OCI-LY7 (cell line): ENCODE data around the gene SLC35F1. TPM values are rescaled to one million over a fixed set of nuclear protein-coding genes. Genes with fewer than 3 reads are reported as not detected.

Experiments
- BruUV-seq: library from RNA; stranded (reverse); fragments of 400-500 nt; replicated peaks from 2 replicates; lab custom pipeline; 2021; lab: Mats Ljungman, UMichigan
- CTCF ChIA-PET: fragments of 300-600 bp; sonication (Branson Sonifier 250); formaldehyde crosslinking; loops from one replicate; lab custom pipeline; 2022; ENCODE audit warnings: antibody characterized with exemption; ENCODE audit not compliant: unreplicated experiment; lab: Charles Lee
- POLR2A ChIA-PET: fragments of 300-600 bp; sonication (Branson Sonifier 250); formaldehyde crosslinking; loops from one replicate; lab custom pipeline; 2022; ENCODE audit warnings: antibody characterized with exemption; lab: Charles Lee
- DNase-seq: peaks from one replicate; pipeline ENCODE4 v3.0.0-alpha.2; 2015; ENCODE audit warnings: low spot score
- H2AFZ ChIP-seq: fragments of 200-600 bp; sonication (generic), shearing (Covaris generic); 2 replicates; pipeline ENCODE4 v1.6.1; 2014; ENCODE audit warnings: mild to moderate bottlenecking, antibody characterized with exemption, low read length, moderate library complexity
- H3K27ac ChIP-seq: fragments of 200-600 bp; sonication (generic); 2 replicates; pipeline ENCODE4 v1.5.1; 2014; ENCODE audit warnings: mixed run types, low read depth, mild to moderate bottlenecking, moderate library complexity, low read length, inconsistent platforms; ENCODE audit not compliant: poor library complexity, severe bottlenecking
- H3K36me3 ChIP-seq: fragments of 200-600 bp; sonication (generic); 2 replicates; pipeline ENCODE4 v1.6.1; 2014; ENCODE audit warnings: mild to moderate bottlenecking, antibody characterized with exemption, low read length, moderate library complexity, mixed read lengths; ENCODE audit not compliant: insufficient read depth
- H3K4me1 ChIP-seq: fragments of 200-600 bp; sonication (generic); 2 replicates; pipeline ENCODE4 v1.5.1; 2014; ENCODE audit warnings: mild to moderate bottlenecking, low read length; ENCODE audit not compliant: insufficient read depth, poor library complexity, severe bottlenecking
- H3K4me2 ChIP-seq: fragments of 200-600 bp; sonication (generic); 2 replicates; pipeline ENCODE4 v1.6.1; 2014; ENCODE audit warnings: mild to moderate bottlenecking, low read length
- H3K4me3 ChIP-seq: fragments of 200-600 bp; sonication (generic); 2 replicates; pipeline ENCODE4 v1.5.1; 2014; ENCODE audit warnings: mild to moderate bottlenecking, low read depth, low read length; ENCODE audit not compliant: poor library complexity, severe bottlenecking
- H3K79me2 ChIP-seq: fragments of 200-600 bp; sonication (generic); 2 replicates; pipeline ENCODE4 v1.6.1; 2016; ENCODE audit warnings: low read depth, mild to moderate bottlenecking, low read length, moderate library complexity, mixed read lengths; ENCODE audit not compliant: insufficient read depth
- H3K9me2 ChIP-seq: fragments of 200-600 bp; sonication (generic); 2 replicates; pipeline ENCODE4 v1.6.1; 2016; ENCODE audit warnings: mild to moderate bottlenecking, low read length, mixed read lengths; ENCODE audit not compliant: insufficient read depth
- H3K9me3 ChIP-seq: fragments of 200-600 bp; sonication (generic); 2 replicates; pipeline ENCODE4 v1.6.1; 2014; ENCODE audit warnings: mild to moderate bottlenecking, mixed run types, low read length, mixed read lengths
- H4K20me1 ChIP-seq: fragments of 200-600 bp; sonication (generic); 2 replicates; pipeline ENCODE4 v1.6.1; 2014; ENCODE audit warnings: mild to moderate bottlenecking, antibody characterized with exemption, low read length, moderate library complexity, mixed read lengths; ENCODE audit not compliant: insufficient read depth
- EZH2phosphoT487 ChIP-seq: fragments of 200-600 bp; sonication (generic); IDR thresholded peaks from 2 replicates; pipeline ENCODE4 v1.6.1; 2018; ENCODE audit warnings: low read depth, borderline replicate concordance, mild to moderate bottlenecking, mixed run types, antibody characterized with exemption, low read length, moderate library complexity, mixed read lengths
- intact Hi-C: fragments of 100-400 bp; cut with micrococcal nuclease; formaldehyde crosslinking; loops from one replicate; pipeline ENCODE4 v1.10.0; 2022; ENCODE audit not compliant: unreplicated experiment
- total RNA-seq, 2 experiments: library from RNA; depleted of rRNA in 1 of 2; stranded (reverse); fragments of >200 nt in 1 of 2; shearing (Covaris generic) in 1 of 2; gene quantifications; 2 replicates each; pipeline ENCODE4 v1.2.3, GENCODE V29; 2014 to 2022
- TF ChIP-seq, protein P1 (sequence below): fragments of 200-600 bp; sonication (generic); conservative IDR thresholded peaks from 2 replicates; pipeline ENCODE4 v1.5.1; 2014; ENCODE audit warnings: mild to moderate bottlenecking, antibody characterized with exemption, low read length, moderate library complexity, mixed read lengths

The SLC35F1 gene
- total RNA-seq, 2 experiments from 2014 or later: 0.03 TPM; not detected in 1

DNA sequence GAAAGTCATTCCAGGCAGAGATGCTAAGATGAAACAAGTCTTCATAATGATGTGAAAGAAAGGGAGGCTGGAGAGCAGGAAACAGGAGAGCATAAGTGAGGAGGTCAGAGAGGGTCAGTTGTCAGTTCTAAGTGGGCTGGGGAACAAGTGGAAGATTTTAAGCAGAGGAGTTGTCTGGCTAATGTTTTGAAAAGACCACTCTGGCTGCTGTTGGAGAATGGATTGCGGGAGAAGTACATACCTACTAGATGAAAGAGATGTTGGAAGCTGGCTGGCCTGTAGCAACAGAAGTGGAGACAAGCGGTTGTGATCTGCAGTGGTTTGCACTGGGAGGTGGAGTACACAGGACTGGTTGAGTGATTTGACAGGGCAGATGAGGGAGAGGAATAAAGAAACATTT lies 10.1 kb downstream of the SLC35F1 start:
- no TSS peak for BruUV-seq
- no peaks in the 10 kb centered on the region for H3K36me3 ChIP-seq
- intact Hi-C loops: no loop called here
- H3K79me2 ChIP-seq: no peaks in the 10 kb centered on the region
- H3K4me3 ChIP-seq: no peak overlapping the region
- H4K20me1 ChIP-seq: no peaks in the 10 kb centered on the region
- TF ChIP-seq EZH2phosphoT487: no peak
- TF ChIP-seq, protein P1, sequence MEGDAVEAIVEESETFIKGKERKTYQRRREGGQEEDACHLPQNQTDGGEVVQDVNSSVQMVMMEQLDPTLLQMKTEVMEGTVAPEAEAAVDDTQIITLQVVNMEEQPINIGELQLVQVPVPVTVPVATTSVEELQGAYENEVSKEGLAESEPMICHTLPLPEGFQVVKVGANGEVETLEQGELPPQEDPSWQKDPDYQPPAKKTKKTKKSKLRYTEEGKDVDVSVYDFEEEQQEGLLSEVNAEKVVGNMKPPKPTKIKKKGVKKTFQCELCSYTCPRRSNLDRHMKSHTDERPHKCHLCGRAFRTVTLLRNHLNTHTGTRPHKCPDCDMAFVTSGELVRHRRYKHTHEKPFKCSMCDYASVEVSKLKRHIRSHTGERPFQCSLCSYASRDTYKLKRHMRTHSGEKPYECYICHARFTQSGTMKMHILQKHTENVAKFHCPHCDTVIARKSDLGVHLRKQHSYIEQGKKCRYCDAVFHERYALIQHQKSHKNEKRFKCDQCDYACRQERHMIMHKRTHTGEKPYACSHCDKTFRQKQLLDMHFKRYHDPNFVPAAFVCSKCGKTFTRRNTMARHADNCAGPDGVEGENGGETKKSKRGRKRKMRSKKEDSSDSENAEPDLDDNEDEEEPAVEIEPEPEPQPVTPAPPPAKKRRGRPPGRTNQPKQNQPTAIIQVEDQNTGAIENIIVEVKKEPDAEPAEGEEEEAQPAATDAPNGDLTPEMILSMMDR: no peak
- H2AFZ ChIP-seq: no peak overlapping the region
- H3K27ac ChIP-seq: no peak overlapping the region
- no peaks in the 10 kb centered on the region for H3K9me2 ChIP-seq
- no peaks in the 10 kb centered on the region for H3K9me3 ChIP-seq
- H3K4me2 ChIP-seq: no peak overlapping the region
- ChIA-PET POLR2A (no interaction called here), CTCF (no interaction called here)
- no peaks in the 10 kb centered on the region for H3K4me1 ChIP-seq
- no peak for DNase-seq

DNA sequence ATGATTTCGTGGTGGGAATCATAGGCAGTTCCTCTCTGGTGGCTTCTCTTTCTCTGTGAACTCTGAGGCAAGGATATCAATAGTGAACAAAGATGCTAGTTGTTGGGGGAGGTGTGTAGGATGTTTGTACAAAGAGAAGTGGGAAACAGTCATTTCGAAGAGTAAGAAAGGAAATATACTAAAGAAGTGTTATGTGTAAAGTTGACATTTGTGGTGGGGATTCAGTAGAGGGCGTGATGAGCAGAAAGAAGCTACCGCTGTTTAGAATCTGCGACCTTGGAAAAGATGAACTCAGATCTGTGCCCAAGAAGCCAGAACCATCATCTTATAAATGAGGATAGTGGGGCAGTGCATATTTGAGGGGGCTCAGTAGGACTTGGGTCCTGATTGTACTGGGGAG lies 11.4 kb downstream of the SLC35F1 start:
- H2AFZ ChIP-seq: no peak overlapping the region
- intact Hi-C loops: no loop called here
- TF ChIP-seq, protein P1: no peak
- TF ChIP-seq EZH2phosphoT487: no peak
- CTCF ChIA-PET: no interaction called here
- no peaks in the 10 kb centered on the region for H3K9me3 ChIP-seq
- no peaks in the 10 kb centered on the region for H3K36me3 ChIP-seq
- H3K4me1 ChIP-seq: no peaks in the 10 kb centered on the region
- BruUV-seq: no TSS peak
- no peak overlapping the region for H3K27ac ChIP-seq
- no peaks in the 10 kb centered on the region for H3K9me2 ChIP-seq
- POLR2A ChIA-PET: no interaction called here
- no peaks in the 10 kb centered on the region for H3K79me2 ChIP-seq
- no peak for DNase-seq
- H3K4me2 ChIP-seq: no peak overlapping the region
- H3K4me3 ChIP-seq: no peak overlapping the region
- H4K20me1 ChIP-seq: no peaks in the 10 kb centered on the region

- Histone ChIP-seq H3K4me1 (no peaks in the 10 kb centered on the region), H3K9me3 (no peaks in the 10 kb centered on the region), H4K20me1 (no peaks in the 10 kb centered on the region), H3K4me3 (no peak overlapping the region), H3K79me2 (no peaks in the 10 kb centered on the region), H3K9me2 (no peaks in the 10 kb centered on the region), H2AFZ (no peak overlapping the region), H3K36me3 (no peaks in the 10 kb centered on the region), H3K4me2 (no peak overlapping the region), H3K27ac (no peak overlapping the region)
- no peak for TF ChIP-seq EZH2phosphoT487
- TF ChIP-seq, protein P1: no peak
- CTCF ChIA-PET: no interaction called here
- DNase-seq: no peak
- intact Hi-C loops: no loop called here
- POLR2A ChIA-PET: no interaction called here
- BruUV-seq: no TSS peak
These were observed 12.2 kb downstream of the SLC35F1 start for GRCh38 chr6:117919275-117919674.
